Activated naive CD4-positive, alpha-beta T cell treated with anti-CD3 and anti-CD28 coated beads, Interleukin-2, amount 50 U/mL, for 24 hours (primary cell): ENCODE results near the gene PAN3.
"Not testable (repeated sequence)": the region's sequence is repeated elsewhere in the genome, so short reads cannot be mapped to it uniquely, and the experiment has no call there.

Source experiments
- H3K27ac Mint-ChIP-seq: one replicate; pipeline ENCODE4 v1.8.0; 2021; ENCODE audit warnings: mild to moderate bottlenecking, mixed read lengths
- H3K27me3 Mint-ChIP-seq: one replicate; pipeline ENCODE4 v1.8.0; 2021; ENCODE audit warnings: mixed read lengths
- H3K36me3 Mint-ChIP-seq: one replicate; pipeline ENCODE4 v1.8.0; 2021; ENCODE audit warnings: mixed read lengths
- H3K4me1 Mint-ChIP-seq: one replicate; pipeline ENCODE4 v1.8.0; 2021; ENCODE audit warnings: mixed read lengths
- H3K4me3 Mint-ChIP-seq: one replicate; pipeline ENCODE4 v1.8.0; 2021; ENCODE audit warnings: mild to moderate bottlenecking, mixed read lengths
- H3K9me3 Mint-ChIP-seq: one replicate; pipeline ENCODE4 v1.8.0; 2021; ENCODE audit warnings: mixed read lengths

PAN3 gene

GRCh38 chr13:28120317-28120716 is 18.0 kb upstream of the PAN3 start:
- H3K27me3 Mint-ChIP-seq, result peaks cover 4% of the 10 kb centered on the region
- peaks cover 4% of the 10 kb centered on the region for H3K4me1 Mint-ChIP-seq
- H3K36me3 Mint-ChIP-seq, result no peaks in the 10 kb centered on the region
- no peaks in the 10 kb centered on the region for H3K9me3 Mint-ChIP-seq
- no peak overlapping the region for H3K4me3 Mint-ChIP-seq
- H3K27ac Mint-ChIP-seq, result no peak overlapping the region

GRCh38 chr13:28121224-28121623 is 17.1 kb upstream of the PAN3 start:
- Mint-ChIP-seq H3K9me3 (no peaks in the 10 kb centered on the region), H3K4me3 (no peak overlapping the region), H3K4me1 (peaks cover 4% of the 10 kb centered on the region), H3K36me3 (no peaks in the 10 kb centered on the region), H3K27me3 (peaks cover 3% of the 10 kb centered on the region), H3K27ac (no peak overlapping the region)

- Mint-ChIP-seq H3K27me3 (no peaks in the 10 kb centered on the region), H3K27ac (peak overlapping the region; percentile 59), H3K36me3 (no peaks in the 10 kb centered on the region)
Observed at GRCh38 chr13:28128030-28128429, 10.3 kb upstream of the PAN3 start.

GRCh38 chr13:28128926-28129325 is 9.4 kb upstream of the PAN3 start:
- Mint-ChIP-seq H3K36me3 (no peaks in the 10 kb centered on the region), H3K4me1 (no peaks in the 10 kb centered on the region), H3K4me3 (no peak overlapping the region), H3K27ac (no peak overlapping the region), H3K9me3 (no peaks in the 10 kb centered on the region), H3K27me3 (no peaks in the 10 kb centered on the region)

More at GRCh38 chr13:28128030-28128429, 10.3 kb upstream of the PAN3 start:
- no peak overlapping the region for H3K4me3 Mint-ChIP-seq
- no peaks in the 10 kb centered on the region for H3K9me3 Mint-ChIP-seq
- H3K4me1 Mint-ChIP-seq, result no peaks in the 10 kb centered on the region

- H3K9me3 Mint-ChIP-seq, result no peaks in the 10 kb centered on the region
- no peak overlapping the region for H3K4me3 Mint-ChIP-seq
- no peaks in the 10 kb centered on the region for H3K4me1 Mint-ChIP-seq
- H3K27me3 Mint-ChIP-seq, result no peaks in the 10 kb centered on the region
- no peak overlapping the region for H3K27ac Mint-ChIP-seq
- no peaks in the 10 kb centered on the region for H3K36me3 Mint-ChIP-seq
Observed at GRCh38 chr13:28129911-28130693, 8.2 kb upstream of the PAN3 start.

- peaks cover 6% of the 10 kb centered on the region for H3K4me1 Mint-ChIP-seq
- no peak overlapping the region for H3K4me3 Mint-ChIP-seq
- H3K27me3 Mint-ChIP-seq, result no peaks in the 10 kb centered on the region
- H3K9me3 Mint-ChIP-seq, result no peaks in the 10 kb centered on the region
- no peaks in the 10 kb centered on the region for H3K36me3 Mint-ChIP-seq
- H3K27ac Mint-ChIP-seq, result no peak overlapping the region
Observed at GRCh38 chr13:28131646-28132045, 6.7 kb upstream of the PAN3 start.

- peak overlapping the region; percentile 97 for H3K27ac Mint-ChIP-seq
- no peaks in the 10 kb centered on the region for H3K27me3 Mint-ChIP-seq
- peaks cover 37% of the 10 kb centered on the region for H3K4me1 Mint-ChIP-seq
Observed at GRCh38 chr13:28136916-28137315, 1.4 kb upstream of the PAN3 start.

GRCh38 chr13:28137596-28137995 is 749 bp upstream of the PAN3 start:
- peak overlapping the region; percentile 99 for H3K4me3 Mint-ChIP-seq
- peaks cover 44% of the 10 kb centered on the region for H3K4me1 Mint-ChIP-seq
- peak overlapping the region; percentile 97 for H3K27ac Mint-ChIP-seq
- no peaks in the 10 kb centered on the region for H3K27me3 Mint-ChIP-seq
- no peaks in the 10 kb centered on the region for H3K36me3 Mint-ChIP-seq
- no peaks in the 10 kb centered on the region for H3K9me3 Mint-ChIP-seq

More at GRCh38 chr13:28136916-28137315, 1.4 kb upstream of the PAN3 start:
- Mint-ChIP-seq H3K9me3 (no peaks in the 10 kb centered on the region), H3K4me3 (peak overlapping the region; percentile 99), H3K36me3 (no peaks in the 10 kb centered on the region)

- Mint-ChIP-seq H3K9me3 (no peaks in the 10 kb centered on the region), H3K27me3 (no peaks in the 10 kb centered on the region), H3K4me3 (peak overlapping the region; percentile 84), H3K27ac (peak overlapping the region; percentile 98), H3K4me1 (peaks cover 57% of the 10 kb centered on the region), H3K36me3 (peaks cover 2% of the 10 kb centered on the region)
Observed at GRCh38 chr13:28138756-28139470, 568 bp downstream of the PAN3 start.

- Mint-ChIP-seq H3K9me3 (no peaks in the 10 kb centered on the region), H3K4me3 (peak overlapping the region; percentile 84), H3K4me1 (peaks cover 65% of the 10 kb centered on the region), H3K27ac (peak overlapping the region; percentile 98), H3K27me3 (no peaks in the 10 kb centered on the region), H3K36me3 (peaks cover 4% of the 10 kb centered on the region)
Observed at GRCh38 chr13:28140433-28141125, 2.2 kb downstream of the PAN3 start.

- Mint-ChIP-seq H3K4me1 (peaks cover 70% of the 10 kb centered on the region), H3K27ac (peak overlapping the region; percentile 1), H3K4me3 (peak overlapping the region; percentile 82)
- not testable (repeated sequence) for H3K36me3 Mint-ChIP-seq, H3K27me3 Mint-ChIP-seq, H3K9me3 Mint-ChIP-seq
Observed at GRCh38 chr13:28141542-28141941, 3.2 kb downstream of the PAN3 start.

GRCh38 chr13:28145049-28145448 is 6.7 kb downstream of the PAN3 start:
- Mint-ChIP-seq H3K4me1 (peaks cover 79% of the 10 kb centered on the region), H3K4me3 (no peak overlapping the region), H3K36me3 (peaks cover 4% of the 10 kb centered on the region), H3K9me3 (no peaks in the 10 kb centered on the region), H3K27me3 (no peaks in the 10 kb centered on the region), H3K27ac (no peak overlapping the region)

GRCh38 chr13:28147495-28147894 is 9.2 kb downstream of the PAN3 start:
- peaks cover 73% of the 10 kb centered on the region for H3K4me1 Mint-ChIP-seq
- H3K27me3 Mint-ChIP-seq, result no peaks in the 10 kb centered on the region
- H3K9me3 Mint-ChIP-seq, result no peaks in the 10 kb centered on the region
- no peak overlapping the region for H3K27ac Mint-ChIP-seq
- peak overlapping the region; percentile 4 for H3K4me3 Mint-ChIP-seq
- H3K36me3 Mint-ChIP-seq, result peaks cover 6% of the 10 kb centered on the region

GRCh38 chr13:28159057-28159456 is 20.7 kb downstream of the PAN3 start:
- H3K4me1 Mint-ChIP-seq, result peaks cover 76% of the 10 kb centered on the region

GRCh38 chr13:28161370-28161769 is 23.0 kb downstream of the PAN3 start:
- Mint-ChIP-seq H3K4me3 (no peak overlapping the region), H3K9me3 (peaks cover 11% of the 10 kb centered on the region), H3K27me3 (no peaks in the 10 kb centered on the region), H3K27ac (peak overlapping the region; percentile 53), H3K36me3 (peaks cover 22% of the 10 kb centered on the region), H3K4me1 (peaks cover 84% of the 10 kb centered on the region)

More at GRCh38 chr13:28159057-28159456, 20.7 kb downstream of the PAN3 start:
- Mint-ChIP-seq H3K27ac (no peak overlapping the region), H3K36me3 (peaks cover 27% of the 10 kb centered on the region), H3K9me3 (peaks cover 11% of the 10 kb centered on the region), H3K4me3 (no peak overlapping the region), H3K27me3 (no peaks in the 10 kb centered on the region)

- no peaks in the 10 kb centered on the region for H3K27me3 Mint-ChIP-seq
- H3K4me3 Mint-ChIP-seq, result peak overlapping the region; percentile 7
- peaks cover 82% of the 10 kb centered on the region for H3K4me1 Mint-ChIP-seq
- peaks cover 8% of the 10 kb centered on the region for H3K36me3 Mint-ChIP-seq
- no peaks in the 10 kb centered on the region for H3K9me3 Mint-ChIP-seq
- no peak overlapping the region for H3K27ac Mint-ChIP-seq
Observed at GRCh38 chr13:28163587-28163986, 25.2 kb downstream of the PAN3 start.
